Keratinocyte (primary cell): ENCODE results near the gene PTMS. TPM values are rescaled to one million over a fixed set of nuclear protein-coding genes. Genes with fewer than 3 reads are reported as not detected.

Source experiments
- DNase-seq: peaks from one replicate; pipeline ENCODE4 v3.0.0-alpha.2; 2011; ENCODE audit warnings: low read depth, missing footprints, low spot score
- FAIRE-seq: peaks from 2 replicates; lab custom pipeline; 2011; peaks lifted over from hg19 to GRCh38; lab: Jason Lieb, UNC
- H2AFZ ChIP-seq: 2 replicates; pipeline ENCODE4 v1.6.0; 2012; ENCODE audit warnings: low read length, control low read depth, inconsistent platforms; ENCODE audit not compliant: control insufficient read depth
- H3K27ac ChIP-seq: 2 replicates; pipeline ENCODE4 v1.5.1; 2011; ENCODE audit warnings: low read length; ENCODE audit not compliant: control insufficient read depth, insufficient read depth
- H3K27me3 ChIP-seq: 3 replicates; pipeline ENCODE4 v1.6.0; 2011; ENCODE audit warnings: low read length; ENCODE audit not compliant: control insufficient read depth, insufficient read depth; ENCODE audit errors: extremely low read depth
- H3K36me3 ChIP-seq, 2 experiments: 2 replicates in 1 of 2; 3 replicates in 1 of 2; pipeline ENCODE4 v1.5.1; 2011; ENCODE audit warnings: low read length in 2 of 2, mild to moderate bottlenecking in 1 of 2; ENCODE audit not compliant: control insufficient read depth in 2 of 2, insufficient read depth in 2 of 2; ENCODE audit errors: extremely low read depth in 1 of 2
- H3K4me1 ChIP-seq: 3 replicates; pipeline ENCODE4 v1.5.1; 2011; ENCODE audit warnings: low read length; ENCODE audit not compliant: control insufficient read depth, insufficient read depth; ENCODE audit errors: extremely low read depth
- H3K4me2 ChIP-seq: 3 replicates; pipeline ENCODE4 v1.6.0; 2011; ENCODE audit warnings: low read depth, low read length; ENCODE audit not compliant: control insufficient read depth, insufficient read depth; ENCODE audit errors: extremely low read depth
- H3K4me3 ChIP-seq, 3 experiments: fragments of 200-600 bp in 1 of 3; sonication (generic) in 1 of 3; 2 replicates in 2 of 3; 3 replicates in 1 of 3; pipeline ENCODE4 v1.5.1; 2011 to 2016; ENCODE audit warnings: low read length in 3 of 3, mild to moderate bottlenecking in 3 of 3, control low read depth in 2 of 3, inconsistent platforms in 1 of 3, low read depth in 1 of 3, mixed read lengths in 1 of 3, mixed run types in 1 of 3, moderate library complexity in 1 of 3; ENCODE audit not compliant: control insufficient read depth in 2 of 3, insufficient read depth in 2 of 3; ENCODE audit errors: extremely low read depth in 1 of 3
- H3K79me2 ChIP-seq: 2 replicates; pipeline ENCODE4 v1.6.0; 2012; ENCODE audit warnings: low read length; ENCODE audit not compliant: control insufficient read depth, insufficient read depth
- H3K9ac ChIP-seq: 3 replicates; pipeline ENCODE4 v1.6.0; 2011; ENCODE audit warnings: low read length; ENCODE audit not compliant: control insufficient read depth, insufficient read depth; ENCODE audit errors: extremely low read depth
- H3K9me1 ChIP-seq: 3 replicates; pipeline ENCODE4 v1.6.0; 2011; ENCODE audit warnings: low read length; ENCODE audit not compliant: control insufficient read depth, insufficient read depth; ENCODE audit errors: extremely low read depth
- H3K9me3 ChIP-seq: 2 replicates; pipeline ENCODE4 v1.5.1; 2012; ENCODE audit warnings: low read depth, low read length; ENCODE audit not compliant: control insufficient read depth
- H4K20me1 ChIP-seq: 3 replicates; pipeline ENCODE4 v1.6.0; 2011; ENCODE audit warnings: low read length; ENCODE audit not compliant: control insufficient read depth, insufficient read depth; ENCODE audit errors: extremely low read depth
- CTCF ChIP-seq, 3 experiments: IDR thresholded peaks in 1 of 3; conservative IDR thresholded peaks in 1 of 3; optimal IDR thresholded peaks in 1 of 3; 2 replicates in 2 of 3; 3 replicates in 1 of 3; pipeline versions ENCODE3 to v1.5.1; 2011; ENCODE audit warnings: low read length in 3 of 3, mild to moderate bottlenecking in 3 of 3, moderate library complexity in 2 of 3, control low read depth in 1 of 3, inconsistent platforms in 1 of 3; ENCODE audit not compliant: insufficient read depth in 2 of 3; ENCODE audit errors: extremely low read depth in 1 of 3
- EZH2 ChIP-seq: IDR thresholded peaks from one replicate; pipeline ENCODE4 v1.6.1; 2012; ENCODE audit warnings: inconsistent platforms, mild to moderate bottlenecking, low read length, moderate library complexity
- dilution Hi-C: fragments of 300-500 bp; cut with MboI; formaldehyde crosslinking; loops from one replicate; pipeline ENCODE4 v1.7.0; 2020; ENCODE audit warnings: low sequenced_read_pairs; ENCODE audit not compliant: extremely low pct_ligation_motif_present
- polyA plus RNA-seq, 5 experiments: library from polyadenylated mRNA; depleted of rRNA in 3 of 5; stranded (reverse) in 3 of 5; stranded (forward) in 1 of 5; unstranded in 1 of 5; fragments of >200 nt; gene quantifications; 1 replicate in 1 of 5; 2 replicates in 3 of 5; 3 replicates in 1 of 5; pipeline versions ENCODE4 v1.2.1 to v1.2.3, GENCODE V29; 2011 to 2012; ENCODE audit warnings: missing spikeins in 2 of 5, low read depth in 1 of 5, low replicate concordance in 1 of 5

PTMS gene
- polyA plus RNA-seq, 1 donor (not counting 4 experiments of a cell fraction or from before 2014, with no cell fraction given) = 119 TPM

GRCh38 chr12:6722863-6723262, 43.3 kb upstream of the PTMS start:
- H4K20me1 ChIP-seq = no peaks in the 10 kb centered on the region
- no peak overlapping the region for H3K27ac ChIP-seq
- H3K9me3 ChIP-seq = no peaks in the 10 kb centered on the region
- peaks cover 5% of the 10 kb centered on the region for H3K4me1 ChIP-seq
- H3K36me3 ChIP-seq = peaks cover under 1 to 4% of the 10 kb centered on the region in 2 experiments
- no peaks in the 10 kb centered on the region for H3K27me3 ChIP-seq
- DNase-seq = no peak
- H3K9ac ChIP-seq = no peak overlapping the region
- FAIRE-seq = no peak
- dilution Hi-C loops = no loop called here
- H3K4me2 ChIP-seq = peak overlapping the region; percentile 100
- H3K4me3 ChIP-seq = peak overlapping the region in 1 of 3 experiments; percentile 91
- no peak overlapping the region for H2AFZ ChIP-seq
- TF ChIP-seq EZH2 (no peak), CTCF (optimal IDR thresholded peaks at IDR 0.05 in 1 of 3, IDR thresholded peaks at IDR 0.05 in 1 of 3, conservative IDR thresholded peaks at IDR 0.05 in 1 of 3; ENCODE audit: extremely low read depth in 1 of 3, insufficient read depth in 2 of 3, low read length in 3 of 3) (no peak)
- H3K9me1 ChIP-seq = no peaks in the 10 kb centered on the region
- H3K79me2 ChIP-seq = peaks cover 6% of the 10 kb centered on the region

GRCh38 chr12:6723607-6724408, 42.4 kb upstream of the PTMS start, which contains the start of gene COPS7A:
Gene COPS7A (plus strand): TSS chr12:6724046. CDS start chr12:6724657, 611 bp downstream.
- Histone ChIP-seq H4K20me1 (no peaks in the 10 kb centered on the region), H3K4me3 (peak within 1 kb of the TSS; percentile 67 to 96 (median 91)), H3K9me3 (no peaks in the 10 kb centered on the region), H3K4me1 (peaks cover 5% of the 10 kb centered on the region), H3K4me2 (peak within 1 kb of the TSS; percentile 100), H3K9me1 (no peaks in the 10 kb centered on the region), H3K27me3 (no peaks in the 10 kb centered on the region), H3K27ac (peak within 1 kb of the TSS; percentile 84), H3K79me2 (peaks cover 6% of the 10 kb centered on the region), H3K9ac (peak within 1 kb of the TSS; percentile 88), H3K36me3 (peaks cover 7 to 10% of the 10 kb centered on the region in 2 experiments), H2AFZ (peak within 1 kb of the TSS; percentile 96)
- FAIRE-seq = peak; percentile 76
- dilution Hi-C loops = no loop called here
- no peak for TF ChIP-seq EZH2
- peak in 1 of 3 experiments; percentile 50 for TF ChIP-seq CTCF (optimal IDR thresholded peaks at IDR 0.05 in 1 of 3, IDR thresholded peaks at IDR 0.05 in 1 of 3, conservative IDR thresholded peaks at IDR 0.05 in 1 of 3; ENCODE audit: extremely low read depth in 1 of 3, insufficient read depth in 2 of 3, low read length in 3 of 3)
- peak; percentile 89 for DNase-seq
